Lower leg skin (tissue), 3 donors: ENCODE measurements around the gene NINJ2.

ENCODE experiments used
- CTCF ChIP-seq, 3 donors: fragments of 450-650 bp; IDR thresholded peaks; one replicate each; pipeline ENCODE4 v1.5.1; 2016; ENCODE audit warnings: antibody characterized with exemption in 3 of 3, mild to moderate bottlenecking in 3 of 3, moderate library complexity in 2 of 3
- POLR2A ChIP-seq, 2 donors: fragments of 450-650 bp; IDR thresholded peaks; one replicate each; pipeline ENCODE4 v1.6.1; 2016 to 2017; ENCODE audit warnings: antibody characterized with exemption in 2 of 2, mild to moderate bottlenecking in 1 of 2, moderate library complexity in 1 of 2

GRCh38 chr12:623865-624372 is 39.3 kb downstream of the NINJ2 start:
- TF ChIP-seq CTCF (IDR thresholded peaks at IDR 0.05), result no peak
- TF ChIP-seq POLR2A (IDR thresholded peaks at IDR 0.05), result no peak
